NCI-H2171 (cell line): ENCODE measurements around the gene EIF3L.

Source experiments
- DNase-seq: peaks from one replicate; lab custom pipeline; 2025; lab: John Stamatoyannopoulos, UW

EIF3L gene

DNA sequence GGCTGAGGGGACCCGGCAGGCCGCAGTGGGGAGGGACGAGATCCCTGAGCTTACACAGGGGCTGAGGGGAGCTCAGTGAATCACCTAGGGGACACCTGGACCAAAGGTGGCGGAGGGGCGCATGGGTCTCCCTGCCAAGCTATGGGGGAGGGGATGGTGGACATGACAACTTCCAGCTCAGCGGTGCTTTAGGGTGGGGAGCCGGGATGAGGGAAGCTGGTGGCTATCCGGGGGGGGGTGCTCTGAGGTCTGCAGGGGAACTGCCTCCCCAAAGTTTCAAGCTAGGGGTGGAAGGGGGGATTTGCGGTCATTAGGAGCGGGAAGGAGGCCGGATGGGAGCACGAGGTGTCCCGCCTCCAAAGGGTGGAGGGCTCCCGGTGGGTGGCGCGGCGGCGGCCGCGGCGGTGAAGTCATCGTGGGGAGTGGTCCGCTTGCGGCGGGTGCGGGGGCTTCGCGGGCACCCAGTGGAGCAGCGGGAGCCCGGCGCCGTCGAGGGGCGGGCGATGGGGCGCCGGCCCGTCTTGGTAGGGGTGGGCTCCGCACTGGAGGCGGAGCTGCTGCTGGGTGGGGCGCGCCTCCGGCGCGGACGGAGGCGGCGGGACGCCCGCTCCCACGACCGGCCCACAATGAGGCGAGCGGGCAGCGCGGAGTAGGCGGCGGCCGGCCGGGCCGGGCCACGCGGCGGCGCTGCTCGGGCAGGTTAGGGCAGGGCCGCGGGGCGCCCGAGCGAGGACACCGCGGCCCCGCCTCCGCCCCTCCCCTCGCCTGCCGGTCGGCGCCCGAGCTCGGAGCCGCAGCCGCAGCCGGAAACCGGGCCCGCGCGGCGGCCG lies 56.5 kb downstream of the EIF3L start, which contains the start of gene MICALL1:
Gene MICALL1, plus strand, starts transcription at position 764 of the 830 bp plus-strand sequence. CDS start 126 bp downstream, outside the sequence.
- DNase-seq = peak; percentile 64

DNA sequence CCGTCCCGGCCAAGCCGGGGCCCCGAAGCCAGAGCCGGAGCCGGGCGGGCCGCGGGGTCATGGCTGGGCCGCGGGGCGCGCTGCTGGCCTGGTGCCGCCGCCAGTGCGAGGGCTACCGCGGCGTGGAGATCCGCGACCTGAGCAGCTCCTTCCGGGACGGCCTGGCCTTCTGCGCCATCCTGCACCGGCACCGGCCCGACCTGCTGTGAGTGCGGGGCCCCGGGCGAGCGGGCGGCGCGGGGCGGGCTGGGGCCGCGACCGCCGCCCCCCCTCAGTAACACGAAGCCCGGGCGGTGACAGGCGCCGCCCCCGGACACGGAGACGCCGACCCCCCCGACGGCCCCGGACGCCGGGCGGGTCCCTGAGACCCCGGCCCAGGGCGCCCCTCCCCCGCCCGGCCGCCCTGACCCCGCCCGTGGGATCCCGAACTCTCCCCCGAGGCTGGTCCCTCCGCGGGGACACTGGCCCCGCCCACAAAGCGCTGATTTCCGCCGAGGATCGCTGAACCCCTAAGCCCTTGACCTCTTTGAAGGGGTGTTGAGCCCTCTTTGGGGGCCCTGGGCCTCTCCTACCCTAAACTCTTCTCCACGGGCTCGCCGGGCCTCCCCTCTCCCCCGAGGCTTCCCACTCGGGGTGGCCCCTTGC lies 57.3 kb downstream of the EIF3L start:
- no peak for DNase-seq

DNA sequence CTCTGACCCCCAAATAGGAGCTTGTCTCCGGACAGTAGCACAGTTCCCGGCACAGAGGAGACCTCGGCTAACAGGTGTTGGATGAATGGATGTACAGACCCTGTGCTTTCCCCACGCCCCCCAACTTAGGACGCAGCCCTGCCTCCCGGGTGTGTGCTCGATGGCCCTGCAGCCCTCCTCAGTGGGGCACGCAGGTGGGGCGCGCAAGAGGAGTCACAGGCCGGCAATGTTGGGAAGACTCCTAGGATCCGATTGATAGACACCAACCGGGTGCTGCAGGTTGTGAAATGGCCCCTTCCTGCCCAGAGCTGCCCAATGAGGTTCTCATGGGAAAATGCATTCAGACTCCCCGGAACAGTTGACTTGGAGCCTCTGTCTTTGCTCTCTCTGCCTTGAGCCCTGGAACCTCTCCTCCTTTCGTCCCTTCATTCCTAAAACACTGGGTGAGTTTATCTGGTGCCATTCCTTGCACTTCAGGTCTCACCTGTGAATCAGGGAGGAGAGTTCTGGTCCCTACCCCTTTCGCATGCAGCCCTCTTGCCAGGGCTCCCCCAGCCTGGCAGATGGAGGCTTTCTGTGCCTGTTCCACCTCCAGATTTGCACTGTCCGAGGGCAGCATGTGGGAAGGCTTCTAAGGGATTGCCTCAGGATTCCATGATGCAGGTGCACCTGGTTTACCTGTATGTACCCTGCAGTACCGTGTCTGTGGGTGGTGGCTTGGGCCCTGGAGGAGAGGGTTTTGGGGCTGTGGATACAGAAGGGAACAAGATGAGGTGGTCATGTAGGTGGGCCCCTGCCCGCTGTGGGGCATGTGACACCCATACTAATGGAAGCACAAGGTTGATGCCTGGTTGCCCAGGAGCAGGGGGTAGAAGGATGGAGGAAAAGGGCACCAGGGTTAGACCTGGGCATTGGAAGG lies 58.1 kb downstream of the EIF3L start:
- no peak for DNase-seq

DNA sequence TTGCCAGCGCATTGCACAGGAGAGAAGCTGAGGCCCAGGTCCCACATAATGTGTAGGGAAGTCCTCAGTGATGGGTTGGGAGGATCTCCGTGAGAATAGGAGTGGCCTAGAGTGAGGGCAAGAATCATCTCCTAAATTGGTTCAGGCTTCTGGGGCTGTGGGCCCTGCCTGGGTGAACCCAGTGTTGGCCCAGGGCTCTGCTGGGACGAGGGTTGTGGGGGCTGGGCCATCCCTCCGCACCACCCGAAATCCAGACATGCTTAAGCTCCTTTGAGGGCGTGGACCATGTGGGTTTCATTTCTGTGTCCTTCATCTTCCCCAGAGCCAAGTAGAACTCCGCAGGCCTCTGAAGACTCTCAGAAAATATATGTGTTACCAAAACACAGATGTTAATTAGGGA lies 60.5 kb downstream of the EIF3L start:
- no peak for DNase-seq

DNA sequence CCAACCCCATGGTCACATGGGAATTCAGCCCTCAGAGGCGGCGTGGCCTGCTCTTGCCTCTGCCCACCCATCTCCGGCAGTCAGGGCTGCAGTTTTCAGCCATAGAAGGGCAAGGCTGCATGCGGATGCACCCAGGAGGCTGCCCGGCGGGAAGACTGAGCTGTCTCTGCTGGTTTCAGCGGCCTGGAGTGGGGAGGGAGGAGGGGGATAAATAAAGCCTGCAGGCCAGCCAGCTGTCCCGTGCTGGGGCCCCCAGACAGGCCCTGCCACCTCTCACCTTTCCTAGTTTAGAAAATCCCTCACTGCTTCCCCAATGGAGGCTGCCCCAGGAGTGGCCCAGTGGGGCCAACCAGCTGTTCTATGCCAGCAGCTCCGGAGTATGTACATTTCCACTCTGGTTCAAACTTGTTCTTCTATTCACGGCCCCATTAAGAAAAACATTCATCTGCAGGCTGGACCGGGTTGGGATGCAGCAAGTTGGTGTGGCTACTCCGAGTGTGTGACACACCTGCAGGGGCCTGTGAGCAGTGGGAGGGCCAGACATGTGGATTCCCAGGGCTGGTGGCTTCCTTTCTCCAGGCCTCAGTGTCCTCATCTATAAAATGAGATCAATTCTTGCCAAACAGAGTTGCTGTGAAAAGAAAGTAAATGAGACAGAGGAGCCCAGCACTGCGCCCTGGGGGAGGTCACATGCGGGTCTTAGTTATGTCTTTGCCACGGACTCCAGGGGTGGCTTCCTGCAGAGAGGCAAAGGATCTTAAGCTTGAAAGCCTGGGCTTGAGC lies 61.9 kb downstream of the EIF3L start:
- no peak for DNase-seq

DNA sequence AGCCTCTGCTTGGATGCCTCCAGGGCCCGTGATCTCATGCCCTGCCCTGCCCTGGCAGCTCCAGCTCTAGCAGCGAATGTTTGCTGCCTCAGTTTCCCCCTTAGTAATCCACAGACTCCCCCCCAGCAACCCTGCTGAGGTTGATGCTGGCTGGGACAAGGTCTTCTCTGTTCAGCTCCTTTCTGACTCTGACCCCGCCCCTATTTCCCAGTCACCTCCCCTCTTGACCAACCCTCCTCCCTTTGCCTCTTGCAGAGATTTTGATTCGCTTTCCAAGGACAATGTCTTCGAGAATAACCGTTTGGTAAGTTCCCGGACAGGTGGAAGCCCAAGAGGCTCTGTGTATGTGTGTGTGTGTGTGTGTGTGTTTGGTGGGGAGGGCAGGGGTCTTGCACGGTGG lies 62.5 kb downstream of the EIF3L start:
- no peak for DNase-seq

DNA sequence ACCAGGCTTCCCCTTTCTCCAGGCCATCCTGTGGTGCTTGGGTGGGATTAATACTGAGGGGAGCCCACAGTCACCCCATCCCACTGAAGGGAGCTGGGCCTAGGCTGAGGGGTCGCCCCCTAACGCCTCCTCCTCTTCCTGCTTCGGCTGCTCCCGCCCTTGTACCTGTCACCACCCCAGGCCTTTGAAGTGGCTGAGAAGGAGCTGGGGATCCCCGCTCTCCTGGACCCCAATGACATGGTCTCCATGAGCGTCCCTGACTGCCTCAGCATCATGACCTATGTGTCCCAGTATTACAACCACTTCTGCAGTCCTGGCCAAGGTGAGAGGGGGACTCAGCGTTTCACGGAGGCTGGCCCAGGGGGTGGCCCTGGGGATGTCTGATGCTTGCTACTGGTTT lies 63.0 kb downstream of the EIF3L start:
- DNase-seq = no peak

DNA sequence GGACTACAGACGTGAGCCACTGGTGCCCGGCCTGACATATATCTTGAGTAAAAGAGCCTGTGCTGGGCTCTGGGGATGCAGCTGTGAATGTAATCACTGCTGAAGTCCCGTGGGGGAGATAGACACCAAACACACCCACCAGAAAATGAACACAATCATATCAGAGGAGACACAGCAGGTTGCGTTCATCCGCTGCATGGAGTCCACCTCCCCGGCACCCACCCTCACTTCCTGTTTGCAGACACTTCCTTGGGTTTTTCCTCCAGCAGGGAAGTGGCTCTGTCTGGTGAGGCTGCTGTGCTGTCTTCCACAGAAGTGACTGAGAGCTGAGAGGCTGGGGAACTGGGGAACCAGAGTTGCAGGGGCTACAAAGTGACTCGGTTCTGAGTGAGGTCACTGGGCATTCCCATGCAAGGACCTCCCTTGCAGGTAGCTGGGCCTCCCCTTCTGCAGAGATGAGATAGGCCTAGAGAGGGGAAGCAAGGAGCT lies 64.1 kb downstream of the EIF3L start:
- DNase-seq = no peak

DNA sequence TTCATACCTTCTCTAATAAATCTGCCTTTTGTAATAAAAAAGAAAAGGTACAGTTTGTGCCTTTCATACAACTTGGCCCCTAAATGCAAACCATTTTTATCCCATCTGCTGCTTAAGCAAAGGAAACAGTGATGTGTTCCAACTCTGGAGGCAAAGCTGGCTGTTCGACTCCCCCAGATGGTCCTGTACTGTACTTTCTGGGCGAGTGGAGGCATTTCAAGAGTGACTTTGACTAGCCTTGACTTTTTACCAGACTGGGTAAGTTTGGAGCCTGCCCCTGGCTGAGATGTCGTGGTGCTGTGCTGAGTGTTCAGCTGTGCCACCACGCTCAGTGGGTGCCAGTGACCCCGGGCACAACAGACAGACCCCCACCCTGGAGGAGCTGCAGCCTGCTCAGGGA lies 67.1 kb downstream of the EIF3L start:
- DNase-seq = no peak

DNA sequence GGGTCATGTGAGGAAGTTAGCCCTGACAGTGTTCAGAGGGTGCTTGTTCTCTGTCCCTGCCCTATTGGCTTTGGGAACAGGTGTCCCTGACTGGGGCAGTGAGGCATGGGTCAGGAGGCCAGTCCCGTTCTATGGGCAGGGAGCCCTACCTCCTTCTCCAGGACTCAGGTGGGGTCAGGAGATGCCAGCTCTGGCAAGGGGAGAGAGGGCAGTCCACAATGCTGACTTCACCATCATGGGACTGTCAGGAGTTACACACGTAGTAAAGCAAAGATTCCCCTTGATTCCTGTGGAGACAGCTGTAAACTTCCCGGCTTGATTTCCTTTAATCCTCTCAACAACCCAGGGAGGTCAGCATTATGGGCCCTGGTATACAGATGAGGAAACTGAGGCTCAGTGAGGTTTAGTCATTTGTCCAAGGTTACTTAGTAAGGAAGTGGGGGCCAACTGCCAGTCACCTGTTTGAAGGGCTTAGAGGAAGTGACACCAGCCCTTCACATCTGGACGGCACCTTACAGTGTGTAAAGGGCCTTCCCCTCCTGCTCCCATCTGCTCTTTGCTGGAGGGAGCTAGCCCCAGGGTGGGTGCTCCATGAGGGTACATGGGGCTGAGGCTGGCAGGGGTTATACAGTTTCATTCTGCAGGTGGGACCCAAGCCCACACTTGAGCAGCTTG lies 68.8 kb downstream of the EIF3L start:
- DNase-seq = no peak

DNA sequence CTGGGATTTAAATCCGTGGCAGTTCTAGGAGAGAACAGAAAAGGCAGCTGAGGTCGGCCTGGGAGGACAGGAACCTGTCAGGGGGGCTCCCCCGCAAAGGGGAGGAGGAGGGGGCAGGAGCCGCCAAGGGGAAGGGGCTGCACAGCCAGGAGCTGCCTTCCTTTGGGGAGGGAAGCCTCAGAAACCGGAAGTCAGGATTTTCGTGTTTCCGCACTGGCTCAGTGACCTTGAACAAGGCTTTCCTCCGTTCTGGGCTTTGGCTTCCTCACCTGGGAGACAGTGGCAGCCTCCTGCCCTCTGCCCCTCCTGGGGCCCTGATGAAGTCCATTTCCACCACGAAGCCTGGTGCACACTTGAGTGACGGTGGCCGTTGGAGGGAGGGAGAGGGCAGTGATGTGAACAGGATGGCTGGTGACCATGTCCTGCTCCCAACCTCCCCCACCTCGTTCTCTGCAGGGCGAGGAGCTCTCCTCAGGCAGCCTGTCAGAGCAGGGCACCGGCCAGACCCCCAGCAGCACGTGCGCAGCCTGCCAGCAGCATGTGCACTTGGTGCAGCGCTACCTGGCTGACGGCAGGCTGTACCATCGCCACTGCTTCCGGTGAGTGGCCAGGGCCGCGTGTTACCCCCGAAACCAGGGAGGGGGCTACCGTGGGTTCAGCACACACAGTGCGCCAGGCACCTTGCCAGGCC lies 69.5 kb downstream of the EIF3L start:
- DNase-seq = no peak

DNA sequence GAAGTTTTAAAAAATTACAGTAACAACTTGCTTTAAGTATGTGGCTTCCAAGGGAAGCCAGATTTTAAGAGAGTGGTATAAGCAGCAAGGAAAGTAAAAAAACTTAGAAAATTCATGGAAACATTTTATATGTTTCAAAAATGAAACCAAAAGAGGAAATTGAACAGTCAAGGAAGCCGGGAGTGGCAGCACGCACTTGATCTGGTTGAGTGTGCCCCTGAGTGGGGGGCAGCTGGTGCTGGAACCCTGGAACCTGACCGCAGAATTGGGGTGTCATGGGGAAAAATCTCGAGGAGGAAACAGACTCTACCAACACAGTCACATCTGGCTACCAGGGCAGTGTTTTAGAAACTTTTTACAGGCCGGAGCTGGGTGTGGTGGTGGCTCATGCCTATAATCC lies 70.9 kb downstream of the EIF3L start:
- DNase-seq = no peak

DNA sequence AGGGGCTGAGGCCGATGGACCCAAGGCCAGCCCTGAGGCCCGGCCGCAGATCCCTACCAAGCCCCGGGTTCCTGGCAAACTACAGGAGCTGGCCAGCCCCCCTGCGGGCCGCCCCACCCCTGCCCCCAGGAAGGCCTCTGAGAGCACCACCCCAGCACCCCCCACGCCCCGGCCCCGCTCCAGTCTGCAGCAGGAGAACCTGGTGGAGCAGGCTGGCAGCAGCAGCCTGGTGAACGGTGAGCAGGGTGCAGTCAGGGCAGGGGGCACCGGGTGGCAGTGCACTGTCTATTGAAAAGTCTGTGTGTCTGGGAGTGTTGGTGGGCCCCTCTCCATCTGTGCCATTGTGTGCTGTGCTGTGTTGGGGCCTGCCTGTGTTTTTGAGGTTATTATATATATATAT lies 73.0 kb downstream of the EIF3L start:
- no peak for DNase-seq

DNA sequence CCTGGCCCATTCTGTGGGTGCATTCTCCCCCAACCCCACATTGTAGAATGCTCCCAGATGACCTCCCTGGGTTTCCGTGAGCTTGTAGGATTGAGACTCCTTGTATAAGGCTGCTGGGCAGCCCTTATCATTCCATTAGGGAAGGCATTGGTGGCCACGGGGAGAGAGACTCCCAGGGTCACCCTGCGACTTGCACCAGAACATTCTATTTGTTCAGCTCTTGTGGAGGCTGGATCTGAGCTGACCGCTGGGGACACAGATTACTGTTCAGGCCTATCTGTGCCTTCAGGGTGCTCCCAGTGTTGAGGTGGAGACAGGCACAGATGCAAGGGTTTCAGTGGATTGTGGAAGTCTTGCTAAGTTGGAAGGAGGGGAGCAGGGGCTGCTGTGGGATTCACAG lies 74.7 kb downstream of the EIF3L start:
- DNase-seq = no peak

DNA sequence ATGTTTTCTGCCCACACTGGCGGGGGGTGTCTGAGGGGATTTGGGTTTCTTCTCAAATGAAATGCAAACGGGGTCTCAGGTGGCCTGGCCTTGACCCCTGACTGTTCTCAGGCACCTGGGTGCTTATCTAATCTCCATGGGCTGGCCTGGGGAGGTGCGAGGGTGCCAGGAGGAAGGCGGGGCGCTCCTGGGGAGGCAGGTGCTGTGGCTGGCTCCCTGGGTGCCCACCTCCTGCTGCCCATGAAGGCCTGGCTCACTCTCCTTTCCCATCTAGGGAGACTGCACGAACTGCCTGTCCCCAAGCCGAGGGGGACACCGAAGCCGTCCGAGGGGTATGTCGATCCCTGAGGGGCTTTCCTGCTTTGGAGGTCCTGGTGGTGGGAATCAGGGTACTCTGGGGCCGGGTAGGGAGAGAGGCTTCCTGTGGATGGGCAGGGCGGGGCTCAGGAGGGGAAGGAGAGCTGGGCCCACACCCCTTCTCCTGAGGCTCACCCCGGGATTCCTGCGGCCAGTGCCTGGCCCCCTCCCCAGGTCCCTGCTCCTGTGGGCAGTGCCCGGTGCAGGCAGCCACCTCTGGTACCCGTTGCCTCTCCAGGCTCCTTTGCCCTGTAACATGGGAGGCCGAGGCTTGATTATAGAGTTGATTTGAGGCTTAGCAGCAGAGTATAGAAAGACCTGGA lies 75.3 kb downstream of the EIF3L start:
- no peak for DNase-seq

DNA sequence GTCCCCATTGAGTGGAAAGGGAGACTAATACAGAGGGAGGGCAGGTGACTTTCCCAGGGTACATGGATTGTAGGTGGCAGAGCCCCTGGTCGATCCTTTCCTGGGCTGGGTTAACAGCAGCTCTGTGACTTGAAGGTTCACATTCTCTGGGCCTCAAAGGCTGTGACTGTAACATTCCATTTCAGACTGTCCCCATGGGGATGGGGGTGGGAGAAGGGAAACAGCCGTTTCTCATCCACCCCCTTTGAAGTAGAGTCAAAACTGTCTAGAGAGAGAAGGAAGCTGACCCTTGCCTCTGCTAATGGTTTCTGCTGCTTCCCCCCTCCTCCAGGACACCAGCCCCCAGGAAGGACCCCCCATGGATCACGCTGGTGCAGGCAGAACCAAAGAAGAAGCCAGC lies 76.1 kb downstream of the EIF3L start:
- no peak for DNase-seq

DNA sequence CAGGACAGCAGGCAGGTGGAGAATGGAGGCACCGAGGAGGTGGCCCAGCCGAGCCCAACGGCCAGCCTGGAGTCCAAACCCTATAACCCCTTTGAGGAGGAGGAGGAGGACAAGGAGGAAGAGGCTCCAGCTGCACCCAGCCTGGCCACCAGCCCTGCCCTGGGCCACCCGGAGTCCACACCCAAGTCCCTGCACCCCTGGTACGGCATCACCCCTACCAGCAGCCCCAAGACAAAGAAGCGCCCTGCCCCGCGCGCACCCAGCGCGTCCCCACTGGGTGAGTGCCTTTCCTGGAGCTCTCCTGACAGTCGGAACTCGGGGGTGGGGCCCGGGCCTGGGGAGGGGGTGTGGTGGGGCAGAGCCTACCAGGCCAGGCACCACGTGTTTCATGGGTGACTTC lies 76.5 kb downstream of the EIF3L start:
- DNase-seq = no peak

DNA sequence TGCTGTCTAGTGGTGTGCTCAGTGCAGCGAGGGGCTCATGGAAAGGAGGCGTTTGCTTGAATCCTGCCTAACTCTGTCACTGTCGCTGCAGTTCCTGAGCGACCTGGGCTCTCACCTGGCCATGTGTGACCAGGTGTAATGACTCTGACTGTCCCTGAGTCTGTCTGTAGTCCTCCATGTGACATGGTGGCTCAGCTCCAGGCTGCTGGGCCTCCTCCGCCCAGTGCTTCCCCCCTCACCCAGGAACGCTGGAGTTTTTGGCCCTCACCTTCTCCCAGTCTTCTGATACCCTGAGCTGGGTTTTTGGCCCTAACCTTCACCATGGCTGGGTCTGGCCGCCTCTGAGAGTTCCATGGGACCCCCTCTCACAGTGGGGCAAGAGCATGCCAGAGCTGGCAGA lies 77.1 kb downstream of the EIF3L start:
- no peak for DNase-seq

DNA sequence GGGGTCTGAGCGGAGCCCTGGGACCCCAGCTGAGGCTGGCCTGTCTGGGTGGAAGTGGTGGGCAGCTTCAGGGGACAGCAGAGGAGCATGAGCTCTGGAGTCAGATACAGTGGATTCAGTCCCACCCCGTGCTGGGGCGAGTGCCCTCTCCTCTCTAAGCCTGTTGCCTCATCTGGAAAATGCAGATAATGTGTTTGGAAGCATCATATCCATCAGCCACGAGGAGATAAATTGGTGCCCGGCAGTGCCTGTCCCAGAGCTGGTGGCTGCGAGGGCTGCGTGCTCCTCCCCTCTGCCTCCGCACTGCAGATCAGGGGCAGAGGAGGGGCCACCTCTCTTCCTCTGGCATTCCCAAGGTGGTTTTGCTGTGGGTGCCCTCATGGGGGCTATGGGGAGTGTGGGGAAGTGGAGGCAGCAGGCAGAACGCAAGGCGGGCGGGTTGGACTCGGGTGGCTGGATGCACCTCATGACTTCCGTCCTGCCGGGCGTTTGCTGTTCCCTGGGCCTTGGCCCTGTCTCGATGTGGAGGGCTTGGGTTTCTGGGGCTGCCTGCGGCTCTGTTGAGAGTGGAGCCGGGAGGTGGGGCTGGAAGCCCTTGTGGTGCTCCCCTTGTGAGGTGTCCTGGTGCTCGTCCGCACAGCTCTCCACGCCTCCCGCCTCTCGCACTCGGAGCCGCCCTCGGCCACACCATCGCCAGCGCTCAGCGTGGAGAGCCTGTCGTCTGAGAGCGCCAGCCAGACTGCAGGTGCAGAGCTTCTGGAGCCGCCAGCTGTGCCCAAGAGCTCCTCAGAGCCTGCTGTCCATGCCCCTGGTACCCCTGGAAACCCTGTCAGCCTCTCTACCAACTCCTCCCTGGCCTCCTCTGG lies 77.8 kb downstream of the EIF3L start:
- DNase-seq = no peak
